HG03378 (cell line): ENCODE measurements around the gene CST1.
"Not testable (repeated sequence)": the region's sequence is repeated elsewhere in the genome, so short reads cannot be mapped to it uniquely, and the experiment has no call there.

ENCODE experiments used
- ATAC-seq: cut with Tn5 transposase; IDR thresholded peaks from one replicate; pipeline ENCODE4 v1.9.1; 2021; ENCODE audit warnings: mild to moderate bottlenecking, moderate library complexity; ENCODE audit not compliant: unreplicated experiment

CST1 gene

GRCh38 chr20:23750786-23751185 is at the start of gene CST1:
TSS of gene CST1 (minus strand) at chr20:23750935. CDS start at chr20:23750866, 69 bp downstream.
- not testable (repeated sequence) for ATAC-seq

GRCh38 chr20:23799216-23799847 is 48.6 kb upstream of the CST1 start:
- ATAC-seq = peak; percentile 82

GRCh38 chr20:23795526-23795925 is 44.8 kb upstream of the CST1 start:
- no peak for ATAC-seq

- no peak for ATAC-seq
Observed at GRCh38 chr20:23794841-23795240, 44.1 kb upstream of the CST1 start.

GRCh38 chr20:23794065-23794464 is 43.3 kb upstream of the CST1 start:
- no peak for ATAC-seq

- ATAC-seq = no peak
Observed at GRCh38 chr20:23783447-23783846, 32.7 kb upstream of the CST1 start.

- no peak for ATAC-seq
Observed at GRCh38 chr20:23782366-23782983, 31.7 kb upstream of the CST1 start.

GRCh38 chr20:23778676-23779075 is 27.9 kb upstream of the CST1 start:
- not testable (repeated sequence) for ATAC-seq

- ATAC-seq = not testable (repeated sequence)
Observed at GRCh38 chr20:23777380-23777779, 26.6 kb upstream of the CST1 start.

GRCh38 chr20:23776067-23776771 is 25.5 kb upstream of the CST1 start:
- no peak for ATAC-seq

- no peak for ATAC-seq
Observed at GRCh38 chr20:23774081-23774480, 23.3 kb upstream of the CST1 start.

GRCh38 chr20:23773579-23773978 is 22.8 kb upstream of the CST1 start:
- ATAC-seq = no peak

GRCh38 chr20:23773127-23773526 is 22.4 kb upstream of the CST1 start:
- no peak for ATAC-seq

GRCh38 chr20:23772074-23772473 is 21.3 kb upstream of the CST1 start:
- ATAC-seq = no peak

GRCh38 chr20:23770384-23770783 is 19.6 kb upstream of the CST1 start:
- no peak for ATAC-seq

- not testable (repeated sequence) for ATAC-seq
Observed at GRCh38 chr20:23768520-23768919, 17.8 kb upstream of the CST1 start.

- ATAC-seq = no peak
Observed at GRCh38 chr20:23766531-23766930, 15.8 kb upstream of the CST1 start.

GRCh38 chr20:23765578-23765977 is 14.8 kb upstream of the CST1 start:
- no peak for ATAC-seq

GRCh38 chr20:23764630-23765029 is 13.9 kb upstream of the CST1 start:
- ATAC-seq = not testable (repeated sequence)

GRCh38 chr20:23763345-23763744 is 12.6 kb upstream of the CST1 start:
- no peak for ATAC-seq

GRCh38 chr20:23759306-23759940 is 8.7 kb upstream of the CST1 start:
- ATAC-seq = no peak

GRCh38 chr20:23756792-23757191 is 6.1 kb upstream of the CST1 start:
- ATAC-seq = not testable (repeated sequence)
